ENCODE data around the gene UNC80.

UNC80 gene

DNA sequence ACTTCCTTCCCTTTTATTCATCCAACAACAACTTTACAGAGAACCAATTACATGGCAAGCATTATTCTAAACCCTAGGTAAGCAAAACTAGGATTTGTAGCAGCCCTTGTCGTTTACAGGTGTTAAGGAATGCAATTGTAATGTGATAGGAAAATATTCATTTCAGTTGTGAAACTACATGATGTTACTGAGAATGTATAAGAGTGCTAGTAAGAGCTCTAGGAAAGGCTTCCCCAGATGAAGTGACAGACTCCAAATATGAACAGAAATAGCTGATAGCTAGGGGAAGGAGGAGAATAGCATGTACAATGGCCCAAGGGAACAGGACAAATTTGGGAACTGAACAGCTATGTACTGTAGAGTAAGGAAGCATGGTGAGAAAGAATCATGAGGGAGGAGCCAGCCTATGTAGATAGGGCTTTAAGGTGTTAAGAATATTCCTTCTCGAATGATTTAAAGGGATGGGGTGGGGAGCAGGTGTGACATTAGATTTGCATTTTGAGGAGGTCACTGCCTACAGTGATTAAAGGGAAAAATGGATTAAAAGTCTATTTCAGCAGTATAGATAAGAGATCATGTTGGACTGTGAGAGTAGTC is 262.6 kb downstream of the UNC80 start:
- no peak for DNase-seq

DNA sequence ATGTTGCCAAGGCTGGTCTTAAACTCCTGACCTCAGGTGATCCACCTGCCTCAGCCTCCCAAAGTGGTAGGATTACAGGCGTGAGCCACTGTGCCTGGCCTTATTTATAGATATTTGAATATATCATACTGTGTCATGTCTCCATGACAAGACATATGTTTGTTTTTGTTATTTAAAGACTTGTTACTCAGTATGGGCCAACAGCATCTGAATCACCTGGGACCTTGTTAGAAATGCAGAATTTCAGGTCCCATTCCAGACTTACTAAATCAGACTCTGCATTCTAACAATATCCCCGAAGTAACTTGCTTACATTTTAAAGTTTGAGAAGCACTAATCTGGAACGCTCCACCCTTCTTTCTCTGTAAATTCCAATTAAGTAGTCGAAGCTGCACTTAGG is 264.0 kb downstream of the UNC80 start:
- DNase-seq = no peak

DNA sequence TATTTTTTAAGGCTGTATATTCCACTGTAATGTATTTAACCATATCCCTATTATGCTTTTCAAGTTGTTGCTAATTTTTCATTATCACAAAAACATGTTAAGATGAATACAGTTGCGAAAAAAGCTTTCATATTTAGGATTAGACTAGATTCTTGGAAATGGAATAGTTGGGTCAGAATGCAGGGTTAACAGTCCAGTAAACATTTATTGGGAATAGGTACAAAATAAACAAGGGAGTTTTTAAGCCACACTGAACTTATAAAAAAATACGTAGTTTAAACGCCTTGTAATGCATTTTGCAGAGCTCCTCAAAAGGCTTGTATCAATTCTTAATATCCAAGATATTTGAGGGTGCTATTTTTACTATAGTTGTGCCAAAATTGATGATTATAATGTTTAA is 266.4 kb downstream of the UNC80 start:
- no peak for DNase-seq

- no peak for DNase-seq
Observed at GRCh38 chr2:210046851-210047500, 275.3 kb downstream of the UNC80 start.

Measured in CD4-positive, alpha-beta T cell treated with Interferon alpha-2 for 1 hour (primary cell).